ENCODE data around the gene FGL2.
"Not testable (repeated sequence)": the region's sequence is repeated elsewhere in the genome, so short reads cannot be mapped to it uniquely, and the experiment has no call there.

FGL2 gene, protein sequence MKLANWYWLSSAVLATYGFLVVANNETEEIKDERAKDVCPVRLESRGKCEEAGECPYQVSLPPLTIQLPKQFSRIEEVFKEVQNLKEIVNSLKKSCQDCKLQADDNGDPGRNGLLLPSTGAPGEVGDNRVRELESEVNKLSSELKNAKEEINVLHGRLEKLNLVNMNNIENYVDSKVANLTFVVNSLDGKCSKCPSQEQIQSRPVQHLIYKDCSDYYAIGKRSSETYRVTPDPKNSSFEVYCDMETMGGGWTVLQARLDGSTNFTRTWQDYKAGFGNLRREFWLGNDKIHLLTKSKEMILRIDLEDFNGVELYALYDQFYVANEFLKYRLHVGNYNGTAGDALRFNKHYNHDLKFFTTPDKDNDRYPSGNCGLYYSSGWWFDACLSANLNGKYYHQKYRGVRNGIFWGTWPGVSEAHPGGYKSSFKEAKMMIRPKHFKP

DNA sequence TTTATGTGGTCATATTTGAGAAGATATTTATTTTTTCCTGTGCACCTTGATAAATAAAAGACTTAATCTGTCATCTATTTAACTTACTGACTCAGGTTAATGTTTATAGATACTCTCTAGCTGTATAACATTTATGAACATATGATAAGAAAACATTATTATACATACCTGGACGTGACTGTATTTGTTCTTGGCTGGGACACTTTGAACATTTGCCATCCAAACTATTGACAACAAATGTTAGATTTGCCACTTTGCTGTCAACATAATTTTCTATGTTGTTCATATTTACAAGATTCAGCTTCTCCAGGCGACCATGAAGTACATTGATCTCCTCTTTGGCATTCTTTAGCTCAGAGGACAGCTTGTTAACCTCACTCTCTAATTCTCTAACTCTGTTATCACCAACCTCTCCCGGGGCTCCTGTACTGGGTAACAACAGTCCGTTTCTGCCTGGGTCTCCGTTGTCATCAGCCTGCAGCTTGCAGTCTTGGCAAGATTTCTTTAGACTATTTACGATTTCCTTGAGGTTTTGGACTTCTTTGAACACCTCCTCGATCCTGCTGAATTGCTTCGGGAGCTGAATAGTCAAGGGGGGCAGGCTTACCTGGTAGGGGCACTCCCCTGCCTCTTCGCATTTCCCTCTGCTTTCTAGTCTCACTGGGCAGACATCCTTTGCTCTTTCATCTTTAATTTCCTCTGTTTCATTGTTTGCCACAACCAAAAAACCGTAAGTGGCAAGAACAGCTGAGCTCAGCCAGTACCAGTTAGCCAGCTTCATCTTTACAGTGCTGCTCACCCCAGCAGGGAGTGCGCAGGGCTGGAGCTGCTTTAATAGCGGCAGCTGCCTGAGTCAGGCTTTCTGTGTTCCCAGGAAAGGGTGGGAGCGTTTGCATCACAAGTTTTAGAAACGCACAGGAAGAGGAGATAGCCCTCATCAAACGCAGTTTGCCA is at the start of gene FGL2:
TSS of gene FGL2 (minus strand) at position 807 of the 954 bp plus-strand sequence. CDS start at position 781, 26 bp downstream.
- peak; percentile 20 for DNase-seq

DNA sequence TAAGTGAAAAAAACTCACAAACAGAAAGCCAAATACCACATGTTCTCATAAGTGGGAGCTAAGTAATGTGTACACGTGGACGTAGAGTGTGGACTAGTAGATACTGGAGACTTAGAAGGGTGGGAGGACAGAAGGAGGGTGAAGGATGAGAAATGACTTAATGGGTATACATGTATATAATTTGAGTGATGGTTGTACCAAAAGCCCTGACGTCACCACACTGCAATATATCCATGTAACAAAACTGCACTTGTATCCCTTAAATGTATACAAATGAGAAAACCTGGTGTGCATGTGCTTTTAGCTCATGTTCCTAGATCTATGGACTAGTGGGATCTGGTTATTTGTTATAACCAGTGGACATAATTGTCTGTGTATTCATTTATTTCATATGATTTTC is 48.5 kb upstream of the FGL2 start:
- no peak for DNase-seq

DNA sequence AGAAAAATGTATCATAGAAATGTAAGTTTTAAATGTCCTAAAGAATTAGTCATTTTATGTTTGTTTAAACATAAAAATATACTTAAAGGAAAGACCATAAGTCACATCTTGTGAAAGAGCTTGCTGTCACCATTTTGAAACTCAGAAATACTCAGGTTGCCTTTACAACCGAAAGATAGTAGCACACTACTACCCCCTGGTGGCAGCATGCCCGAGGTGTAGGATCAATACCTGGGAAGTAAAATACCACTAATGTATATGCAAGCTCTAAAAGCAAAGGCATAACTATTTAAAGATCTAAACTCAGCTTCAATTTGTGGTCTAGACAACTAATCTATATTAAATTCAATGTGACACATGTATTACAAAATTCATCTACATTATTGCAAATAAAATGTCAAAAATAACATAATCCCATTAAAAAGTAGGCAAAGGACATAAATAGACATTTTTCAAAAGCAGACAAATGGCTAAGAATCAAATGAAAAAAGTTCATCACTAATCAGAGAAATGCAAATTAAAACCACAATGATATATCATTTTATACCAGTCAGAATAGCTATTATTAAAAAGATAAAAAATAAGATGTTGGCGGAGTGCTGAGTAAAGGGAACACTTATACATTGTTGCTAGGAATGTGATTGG is 47.7 kb upstream of the FGL2 start:
- DNase-seq = peak; percentile 89

DNA sequence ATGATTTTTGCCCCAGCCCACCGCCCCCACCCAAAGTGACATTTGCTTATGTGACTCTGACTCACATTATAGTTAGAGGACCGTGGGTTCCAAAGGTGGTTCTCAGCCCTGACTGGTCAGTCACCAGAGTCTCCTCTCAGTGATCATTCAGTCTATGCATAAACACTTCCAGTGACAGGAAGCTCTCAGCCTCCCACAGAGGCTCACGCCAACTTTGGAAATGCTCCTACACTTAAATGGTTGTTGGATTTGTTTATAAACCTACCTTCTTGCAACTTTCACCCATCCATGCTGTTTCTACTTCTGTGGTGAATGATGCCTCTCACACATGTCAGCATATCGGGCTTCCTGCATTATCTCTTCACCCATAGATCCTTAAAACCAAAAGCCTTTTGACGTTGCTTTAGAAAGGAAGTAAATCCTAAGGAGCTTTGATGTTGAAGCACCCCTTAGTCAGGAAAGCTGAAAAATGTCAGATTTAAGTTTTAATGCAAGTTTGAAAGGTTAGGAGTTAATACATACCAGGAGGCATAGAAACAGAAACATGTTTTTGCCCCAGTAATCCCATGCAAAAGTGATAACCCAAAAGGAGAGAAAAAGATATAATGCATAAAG is 46.5 kb upstream of the FGL2 start:
- DNase-seq = no peak

DNA sequence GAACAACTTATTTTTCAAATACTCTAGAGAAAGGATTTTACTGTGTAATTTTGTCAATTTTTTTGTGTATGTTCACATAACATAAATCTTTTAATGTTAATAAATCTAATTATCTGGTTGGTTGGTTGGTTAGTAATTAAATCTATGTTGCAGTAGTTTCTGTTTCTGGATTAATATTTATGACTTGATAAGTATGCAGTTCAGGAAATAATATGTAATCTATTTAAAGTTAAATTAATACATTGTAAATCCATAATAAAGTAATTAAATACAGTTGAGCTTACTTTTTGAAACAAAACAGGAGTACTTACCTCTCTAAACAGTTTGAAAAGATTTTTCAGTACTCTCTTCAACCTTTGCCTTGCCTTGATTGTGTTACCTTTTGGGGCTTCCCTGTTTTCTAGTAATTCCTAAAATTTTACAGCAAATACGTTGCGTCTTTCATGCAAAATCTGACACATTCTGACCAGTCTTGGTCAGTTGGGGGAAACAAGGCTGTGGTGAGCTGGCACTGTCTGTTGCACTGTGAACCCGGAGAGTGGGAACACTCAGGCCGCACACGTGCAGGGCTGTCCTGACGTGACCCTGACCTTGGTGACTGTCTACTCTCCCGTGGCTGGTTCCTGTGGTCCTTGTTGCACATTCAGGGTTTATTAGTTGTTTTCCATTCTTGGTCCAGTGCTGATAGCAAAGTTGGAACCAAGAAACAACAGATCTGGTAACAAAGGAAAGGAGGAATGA is 45.6 kb upstream of the FGL2 start:
- no peak for DNase-seq

DNA sequence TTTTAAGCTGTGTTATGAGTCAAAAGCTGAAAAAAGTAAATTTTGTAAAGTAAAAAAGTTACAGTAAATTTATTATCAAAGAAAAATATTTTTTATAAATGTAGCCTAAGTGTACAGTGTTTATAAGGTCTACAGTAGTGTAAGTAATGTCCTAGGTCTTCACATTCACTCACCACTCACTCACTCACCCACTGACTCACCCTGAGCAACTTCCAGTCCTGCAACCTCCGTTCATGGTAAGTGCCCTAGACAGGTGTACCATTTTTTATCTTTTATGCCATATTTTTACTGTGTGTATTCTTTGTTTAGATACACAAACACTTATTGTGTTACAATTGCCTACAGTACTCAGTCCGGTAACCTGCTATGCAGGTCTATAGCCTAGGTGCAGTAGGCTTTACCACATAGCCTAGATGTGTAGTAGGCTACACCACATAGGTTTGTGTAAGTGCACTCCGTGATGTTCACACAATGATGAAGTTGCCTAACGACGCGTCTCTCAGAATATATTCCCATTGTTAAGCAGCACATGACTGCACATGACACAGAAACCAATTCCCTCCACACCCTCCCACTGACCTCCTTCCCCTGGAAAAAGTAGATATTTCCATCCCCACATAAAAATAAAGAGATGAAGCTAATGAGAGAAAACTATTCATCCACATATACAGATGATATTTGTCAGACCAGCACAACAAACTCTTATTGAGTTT is 44.8 kb upstream of the FGL2 start:
- DNase-seq = no peak

DNA sequence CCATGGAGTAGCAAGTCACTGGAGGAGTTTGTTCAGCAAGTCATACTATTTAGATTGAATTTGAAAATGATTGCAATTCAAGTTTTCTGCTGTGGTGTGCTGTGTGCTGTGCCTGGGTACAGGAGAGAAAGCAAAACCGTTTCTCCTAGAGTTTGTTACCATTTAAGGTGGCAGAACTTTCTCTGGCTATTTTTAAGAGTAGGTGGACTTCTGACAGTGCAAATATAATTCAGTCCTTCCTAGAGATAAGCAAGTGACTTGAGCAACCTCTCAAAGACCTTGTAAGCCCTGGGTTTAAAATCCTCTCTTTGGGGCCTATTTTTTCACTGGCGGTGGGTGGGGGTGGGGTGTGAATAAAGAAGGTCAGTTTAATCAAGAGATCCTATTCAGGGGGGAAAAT is 42.9 kb upstream of the FGL2 start:
- DNase-seq = no peak

DNA sequence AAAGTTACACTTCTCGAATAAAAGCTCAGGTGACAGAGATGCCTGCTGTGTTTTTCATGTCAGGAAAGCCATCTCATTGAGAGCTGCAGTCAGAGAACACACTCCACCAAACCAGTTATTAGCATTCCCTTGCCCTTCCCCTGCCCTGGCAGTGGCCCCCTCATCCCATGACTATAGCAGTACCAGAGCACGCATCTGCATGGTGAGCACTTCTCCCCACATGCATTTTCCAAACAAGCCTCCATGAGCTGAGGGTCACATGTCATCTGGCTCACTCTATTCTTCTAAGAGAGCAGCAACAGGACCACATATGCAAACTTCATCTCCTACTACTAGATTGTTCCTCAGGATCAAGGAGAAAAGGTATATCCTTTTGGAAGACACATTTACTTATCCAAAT is 42.4 kb upstream of the FGL2 start:
- DNase-seq = no peak

DNA sequence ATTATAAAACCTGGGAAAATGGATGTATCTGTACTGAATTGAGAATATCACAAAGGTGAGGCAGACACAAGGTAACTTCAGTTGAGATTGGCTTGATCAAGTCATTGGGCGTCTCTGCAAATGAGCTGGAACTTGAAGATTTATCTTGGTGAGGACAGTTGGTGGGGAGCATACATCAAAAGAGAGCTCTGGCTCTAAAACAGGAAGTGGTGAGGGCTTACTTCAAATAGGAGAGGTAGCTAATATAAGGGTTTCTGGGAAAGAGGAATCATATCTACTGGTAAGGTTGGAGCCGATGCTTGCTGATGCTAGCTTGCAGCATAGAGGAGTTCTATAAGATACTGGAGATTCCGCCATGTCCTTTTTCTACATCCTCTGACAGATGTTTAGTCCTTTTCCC is 39.9 kb upstream of the FGL2 start:
- no peak for DNase-seq

DNA sequence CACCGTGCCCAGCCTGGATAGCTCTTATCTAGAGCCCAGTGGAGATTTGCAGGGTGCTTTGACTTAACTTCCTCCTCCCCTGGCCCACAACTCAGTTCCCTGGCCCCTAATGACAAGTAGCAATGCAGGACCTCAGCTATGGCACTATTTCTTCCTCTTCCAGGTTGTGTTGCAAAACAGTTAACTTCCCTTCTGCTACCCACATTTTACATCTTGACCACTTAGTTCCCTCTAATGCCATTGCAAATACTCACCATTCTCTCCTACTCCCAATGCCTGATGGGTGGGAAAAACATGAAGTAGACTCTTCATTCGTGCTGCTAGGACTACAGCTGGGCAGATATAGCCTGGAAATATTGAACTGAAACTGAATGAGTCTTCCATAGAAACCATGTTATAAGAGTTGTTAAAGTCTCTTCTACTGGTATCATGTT is 39.1 kb upstream of the FGL2 start:
- no peak for DNase-seq

DNA sequence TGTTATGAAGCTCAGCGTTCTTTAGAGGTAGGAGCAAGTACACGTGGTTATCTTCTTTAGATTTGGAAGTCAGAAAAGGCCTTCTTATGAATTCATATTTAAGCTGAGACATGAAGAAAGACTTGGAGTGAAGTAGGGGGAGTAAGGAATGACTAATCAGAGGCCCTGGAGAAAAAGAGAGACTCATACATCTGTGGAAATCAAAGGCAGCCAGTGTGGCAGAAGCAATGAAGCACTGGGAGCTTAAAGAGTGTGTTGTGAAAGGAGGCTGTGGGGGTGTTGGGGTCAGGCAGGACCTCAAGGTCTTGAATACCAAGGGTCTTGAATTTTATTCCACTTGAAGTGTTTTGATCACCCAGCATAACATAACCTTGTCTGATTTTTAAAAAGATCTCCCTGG is 35.7 kb upstream of the FGL2 start:
- no peak for DNase-seq

DNA sequence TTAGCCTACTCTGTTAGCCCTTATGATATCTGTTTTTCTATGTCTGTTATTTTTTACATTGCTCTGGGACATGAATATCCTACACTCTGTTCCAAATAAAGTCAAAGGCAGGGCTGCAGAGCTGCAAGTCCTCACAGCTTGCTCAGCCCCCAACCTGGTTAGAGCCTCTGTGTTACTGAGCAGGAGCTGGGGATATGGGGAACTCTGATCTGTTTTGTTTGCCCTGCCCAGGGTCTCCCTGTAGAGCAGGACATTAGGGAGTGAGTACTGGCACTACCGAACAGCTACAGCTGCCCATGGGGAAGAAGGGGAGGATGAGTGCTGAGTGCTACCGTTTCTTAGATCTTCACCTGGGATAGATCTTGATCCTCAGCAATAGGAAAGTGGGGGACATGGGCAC is 32.8 kb upstream of the FGL2 start:
- DNase-seq = no peak

DNA sequence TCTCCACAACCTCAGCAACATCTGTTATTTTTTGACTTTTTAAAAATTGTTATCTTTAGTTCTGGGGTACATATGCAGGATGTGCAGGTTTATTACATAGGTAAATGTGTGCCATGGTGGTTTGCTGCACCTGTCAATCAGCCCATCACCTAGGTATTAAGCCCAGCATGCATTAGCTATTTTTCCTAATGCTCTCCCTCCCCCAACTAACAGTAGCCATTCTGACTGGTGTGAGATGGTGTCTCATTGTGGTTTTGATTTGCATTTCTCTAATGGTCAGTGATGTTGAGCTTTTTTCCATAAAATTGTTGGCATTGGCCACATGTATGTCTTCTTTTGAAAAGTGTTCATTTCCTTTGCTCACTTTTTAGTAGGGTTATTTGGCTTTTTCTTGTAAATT is 29.2 kb upstream of the FGL2 start:
- not testable (repeated sequence) for DNase-seq

DNA sequence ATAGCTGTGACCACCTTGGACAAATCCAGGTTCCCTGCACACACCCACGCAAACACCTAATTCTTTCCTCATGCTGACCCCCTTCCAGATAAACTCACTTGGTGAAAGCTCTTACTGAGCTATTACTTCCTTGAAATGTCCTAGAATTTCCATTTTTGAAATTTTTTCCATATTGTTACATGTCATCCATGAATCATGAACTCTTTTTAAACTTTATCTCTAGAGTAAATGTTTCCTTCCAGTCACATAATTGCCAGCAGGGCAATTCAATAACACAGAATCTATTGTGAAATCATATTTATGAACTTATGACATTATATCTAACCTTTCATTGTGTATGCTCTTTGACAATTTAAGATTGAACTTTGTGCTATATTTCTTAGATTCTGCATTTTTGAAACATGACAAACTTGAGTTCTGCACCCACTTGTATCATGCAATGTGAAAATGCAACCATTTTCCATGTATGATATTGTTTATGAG is 26.8 kb upstream of the FGL2 start:
- DNase-seq = no peak

DNA sequence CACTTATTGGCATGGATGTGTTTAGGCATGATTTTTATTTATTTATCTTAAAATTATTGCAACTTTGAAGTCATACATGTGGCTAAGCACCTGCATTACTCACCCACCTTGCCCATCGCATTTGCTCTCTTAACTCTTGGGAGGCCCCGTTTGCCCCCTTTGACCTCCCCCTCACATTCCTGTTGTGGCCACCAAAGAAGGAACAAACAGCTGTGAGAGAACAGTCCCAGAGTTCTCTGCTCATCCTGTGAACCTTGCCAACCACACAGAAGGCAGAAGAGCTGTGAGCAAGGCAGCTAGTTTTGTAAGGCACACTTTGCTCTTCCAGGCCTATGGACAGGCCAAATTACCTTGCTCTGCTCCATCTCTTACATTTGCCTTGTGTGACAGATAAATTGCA is 23.6 kb upstream of the FGL2 start:
- DNase-seq = no peak

DNA sequence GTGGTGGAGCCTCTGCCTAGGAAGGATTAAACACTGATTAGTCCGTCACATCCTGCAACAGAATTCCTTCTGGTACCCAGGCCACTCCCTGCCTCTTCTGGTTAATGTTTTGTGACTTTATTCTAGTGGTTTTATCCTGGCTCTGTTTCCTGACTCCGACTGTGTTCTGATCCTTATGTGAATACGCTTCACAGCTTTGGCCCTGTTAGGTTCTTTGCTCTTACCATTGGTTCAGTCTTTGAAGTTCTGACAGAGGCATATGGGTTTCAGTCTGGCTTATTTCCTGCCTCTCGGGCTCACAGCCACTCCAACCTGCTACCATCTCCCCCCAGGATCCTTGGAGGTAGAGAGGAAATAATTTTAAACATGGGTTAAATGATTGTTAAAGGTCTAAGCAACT is 23.2 kb upstream of the FGL2 start:
- DNase-seq = no peak

DNA sequence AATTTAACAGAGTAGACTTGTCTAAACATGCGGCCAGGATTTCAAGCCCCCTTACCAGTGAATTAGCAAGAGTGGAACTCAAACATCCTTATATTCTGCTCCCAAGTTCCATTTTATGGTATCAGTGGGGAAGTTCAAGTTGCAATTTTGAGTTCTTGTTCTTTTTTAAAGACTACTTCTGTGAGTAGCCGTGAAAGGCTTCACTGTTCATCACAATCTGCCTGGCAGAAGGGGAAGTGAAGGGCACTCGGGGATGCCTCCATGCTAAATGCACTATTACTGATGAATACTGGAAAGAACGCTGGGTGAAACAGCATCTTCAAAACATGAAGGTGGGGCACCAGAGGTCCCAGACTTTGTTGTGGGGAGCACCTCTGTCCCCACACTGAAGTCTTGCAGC is 22.4 kb upstream of the FGL2 start:
- DNase-seq = no peak

DNA sequence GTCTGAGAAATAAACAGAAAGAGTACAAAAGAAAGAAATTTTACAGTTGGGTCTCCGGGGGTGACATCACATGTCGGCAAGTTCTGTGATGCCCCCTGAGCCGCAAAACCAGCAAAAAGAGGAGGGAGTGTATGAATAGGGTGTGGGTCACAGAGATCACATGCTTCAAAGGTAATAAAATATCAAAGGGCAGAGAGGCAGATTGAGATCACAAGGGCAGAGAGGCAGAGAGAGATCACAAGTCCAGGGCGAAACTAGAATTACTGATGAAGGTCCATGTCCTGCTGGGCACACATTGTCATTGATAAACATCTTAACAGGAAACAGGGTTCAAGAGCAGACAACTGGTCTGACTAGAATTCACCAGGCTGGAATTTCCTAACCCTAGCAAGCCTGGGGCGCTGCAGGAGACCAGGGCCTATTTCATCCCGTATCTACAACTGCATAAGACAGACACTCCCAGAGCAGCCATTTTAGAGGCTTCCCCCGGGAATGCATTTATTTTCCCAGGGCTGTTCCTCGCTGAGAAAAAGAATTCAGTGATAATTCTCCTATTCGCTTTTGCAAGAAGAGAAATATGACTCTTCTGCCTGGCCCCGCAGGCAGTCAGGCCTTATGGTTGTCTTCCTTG is 20.2 kb upstream of the FGL2 start:
- DNase-seq = not testable (repeated sequence)

DNA sequence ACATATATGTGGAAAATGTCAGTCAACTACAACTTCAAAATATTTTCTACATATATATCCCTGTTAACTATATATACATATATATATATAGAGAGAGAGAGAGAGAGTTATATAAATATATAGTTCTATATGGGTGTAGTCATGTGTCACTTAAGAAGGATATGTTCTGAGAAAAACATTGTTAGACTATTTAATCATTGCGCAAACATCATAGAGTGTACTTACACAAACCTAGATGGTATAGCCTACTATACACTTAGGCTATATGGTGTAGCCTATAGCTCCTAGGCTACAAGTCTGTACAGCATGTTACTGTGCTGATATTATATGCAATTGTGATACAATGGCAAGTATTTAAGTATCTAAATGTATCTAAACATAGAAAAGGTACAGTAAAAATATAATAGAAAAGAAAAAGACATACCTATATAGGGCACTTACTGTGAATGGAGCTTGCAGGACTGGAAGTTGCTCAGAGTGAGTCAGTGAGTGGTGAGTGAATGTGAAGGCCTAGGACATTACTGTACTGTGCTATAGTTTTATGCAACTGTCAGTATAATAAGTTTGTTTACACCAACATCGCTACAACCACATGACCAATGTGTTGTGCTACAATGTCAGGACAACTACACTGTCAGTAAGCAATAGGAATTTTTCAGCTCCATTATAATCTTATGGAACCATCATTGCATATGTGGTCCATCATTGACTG is 18.0 kb upstream of the FGL2 start:
- no peak for DNase-seq

DNA sequence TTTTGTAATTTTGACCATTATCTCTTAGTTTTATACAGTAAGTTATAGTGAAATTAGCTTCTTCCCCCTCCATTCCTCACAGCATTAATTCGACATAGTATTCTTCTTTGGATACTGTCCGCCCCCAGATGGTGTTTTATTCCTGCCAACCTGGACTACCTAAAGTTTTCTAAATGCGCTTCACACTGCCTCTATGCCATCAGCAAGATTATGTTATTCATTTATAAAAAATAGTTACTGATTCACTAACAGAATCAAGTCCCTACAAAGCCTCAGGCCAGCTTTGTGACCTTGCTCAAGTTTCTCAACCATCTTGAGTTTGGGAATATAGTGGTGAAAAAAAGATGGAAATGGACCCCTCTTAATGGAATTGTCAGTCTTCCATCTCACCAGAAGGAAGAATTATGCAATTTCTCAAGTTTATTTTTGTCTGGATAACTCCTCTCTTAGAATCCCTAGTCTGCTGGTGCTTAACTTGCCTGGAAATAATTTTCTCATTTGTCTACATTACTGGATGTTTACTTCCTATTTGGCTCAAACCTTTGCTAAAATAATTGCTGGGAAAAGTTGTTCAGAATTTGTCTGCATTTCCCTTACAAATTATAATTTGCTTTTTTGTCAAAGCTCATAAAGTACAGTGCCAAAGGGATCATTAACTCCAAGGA is 16.7 kb upstream of the FGL2 start:
- DNase-seq = no peak
